HG02943 (cell line): ENCODE measurements around the gene LAMC1.
"Not testable (repeated sequence)": the region's sequence is repeated elsewhere in the genome, so short reads cannot be mapped to it uniquely, and the experiment has no call there.

ENCODE experiments used
- ATAC-seq: cut with Tn5 transposase; IDR thresholded peaks from one replicate; pipeline ENCODE4 v1.9.1; 2021; ENCODE audit warnings: mild to moderate bottlenecking, low read depth, moderate library complexity; ENCODE audit not compliant: unreplicated experiment

The LAMC1 gene

GRCh38 chr1:183142171-183142570 is 119.0 kb downstream of the LAMC1 start:
- ATAC-seq = no peak

DNA sequence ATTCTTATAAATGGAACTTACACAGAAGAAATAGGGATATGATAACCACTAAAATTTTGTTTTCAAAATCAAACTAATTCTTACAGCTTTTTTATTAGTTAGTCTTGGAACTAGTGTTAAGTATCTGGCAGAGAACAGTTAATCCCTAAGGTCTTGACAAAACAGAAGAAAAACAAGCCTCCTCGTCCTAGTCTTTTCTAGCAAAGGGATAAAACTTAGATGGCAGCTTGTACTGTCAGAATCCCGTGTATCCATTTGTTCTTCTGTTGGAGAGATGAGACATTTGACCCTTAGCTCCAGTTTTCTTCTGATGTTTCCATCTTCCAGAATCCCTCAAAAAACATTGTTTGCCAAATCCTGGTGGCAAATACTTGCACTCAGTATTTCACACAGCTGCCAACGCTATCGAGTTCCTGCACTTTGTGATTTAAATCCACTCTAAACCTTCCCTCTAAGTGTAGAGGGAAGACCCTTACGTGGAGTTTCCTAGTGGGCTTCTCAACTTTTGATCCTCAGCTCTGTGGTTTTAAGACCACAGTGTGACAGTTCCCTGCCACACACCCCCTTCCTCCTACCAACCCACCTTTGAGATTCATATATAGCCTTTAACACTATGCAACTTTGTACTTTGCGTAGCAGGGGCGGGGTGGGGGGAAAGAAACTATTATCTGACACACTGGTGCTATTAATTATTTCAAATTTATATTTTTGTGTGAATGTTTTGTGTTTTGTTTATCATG is 120.5 kb downstream of the LAMC1 start:
- no peak for ATAC-seq

GRCh38 chr1:183144752-183145151 is 121.5 kb downstream of the LAMC1 start:
- ATAC-seq = no peak

GRCh38 chr1:183147735-183148134 is 124.5 kb downstream of the LAMC1 start:
- ATAC-seq = no peak

DNA sequence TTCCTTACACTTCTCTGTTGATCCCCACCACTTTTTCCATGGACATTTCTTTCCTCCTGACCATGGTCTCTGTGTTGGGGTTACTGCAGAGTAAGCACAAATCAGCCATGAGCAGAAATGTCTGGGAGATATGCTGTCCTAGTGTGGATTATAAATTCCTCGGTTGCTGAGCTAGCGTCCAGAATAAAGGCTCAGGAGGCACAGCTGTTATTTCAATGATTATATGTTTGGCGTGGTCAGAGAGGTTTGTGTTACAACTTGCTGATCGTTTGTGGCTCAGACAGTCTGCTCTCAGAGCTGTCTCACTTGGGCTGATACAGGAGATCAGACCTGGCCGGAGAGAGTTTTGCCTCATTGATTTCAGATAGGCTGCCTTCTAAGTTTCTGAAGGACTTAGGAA is 125.4 kb downstream of the LAMC1 start:
- no peak for ATAC-seq

DNA sequence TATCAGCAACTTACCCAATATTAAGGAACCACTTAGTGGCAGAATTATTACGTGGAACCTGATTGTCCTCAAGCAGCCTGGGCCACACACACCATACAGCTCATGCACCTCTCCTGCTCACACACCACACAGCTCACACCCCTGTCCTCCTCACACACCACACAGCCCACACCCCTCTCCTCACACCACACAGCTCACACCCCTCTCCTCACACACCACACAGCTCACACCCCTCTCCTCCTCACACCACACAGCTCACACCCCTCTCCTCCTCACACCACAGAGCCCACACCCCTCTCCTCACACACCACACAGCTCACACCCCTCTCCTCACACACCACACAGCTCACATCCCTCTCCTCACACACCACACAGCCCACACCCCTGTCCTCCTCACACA is 126.1 kb downstream of the LAMC1 start:
- no peak for ATAC-seq

DNA sequence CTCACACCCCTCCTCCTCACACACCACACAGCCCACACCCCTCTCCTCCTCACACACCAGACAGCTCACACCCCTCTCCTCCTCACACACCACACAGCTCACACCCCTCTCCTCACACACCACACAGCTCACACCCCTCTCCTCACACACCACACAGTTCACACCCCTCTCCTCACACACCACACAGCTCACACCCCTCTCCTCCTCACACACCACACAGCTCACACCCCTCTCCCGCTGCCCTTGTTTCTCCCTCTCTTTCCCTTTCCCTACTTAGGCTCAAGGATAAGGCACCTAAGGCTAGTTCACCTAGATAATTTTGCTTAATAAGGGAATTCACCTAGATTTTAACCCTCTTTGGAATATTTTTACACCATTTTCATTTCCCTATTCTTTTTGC is 126.8 kb downstream of the LAMC1 start:
- ATAC-seq = not testable (repeated sequence)

- no peak for ATAC-seq
Measured at GRCh38 chr1:183150445-183150844, 127.2 kb downstream of the LAMC1 start.

GRCh38 chr1:183152180-183152579 is 129.0 kb downstream of the LAMC1 start:
- ATAC-seq = no peak

DNA sequence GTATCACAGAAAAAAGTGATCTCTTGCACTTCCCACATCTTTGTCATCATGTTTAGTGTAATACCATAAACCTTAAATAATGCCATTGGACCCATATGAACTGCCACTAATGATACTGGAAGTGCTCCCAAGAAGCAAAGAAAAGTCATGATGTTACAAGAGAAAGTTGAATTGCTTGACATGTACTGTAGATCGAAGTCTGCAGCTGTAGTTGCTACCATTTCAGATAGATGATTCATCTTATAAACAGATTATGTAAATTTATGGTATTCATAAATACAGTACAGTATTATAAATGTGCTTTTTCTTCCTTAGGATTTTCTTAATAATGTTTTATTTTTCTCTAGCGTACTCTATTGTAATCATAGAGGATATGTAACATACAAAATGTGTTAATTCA is 132.7 kb downstream of the LAMC1 start:
- no peak for ATAC-seq

GRCh38 chr1:183159960-183160359 is 136.7 kb downstream of the LAMC1 start:
- ATAC-seq = no peak

DNA sequence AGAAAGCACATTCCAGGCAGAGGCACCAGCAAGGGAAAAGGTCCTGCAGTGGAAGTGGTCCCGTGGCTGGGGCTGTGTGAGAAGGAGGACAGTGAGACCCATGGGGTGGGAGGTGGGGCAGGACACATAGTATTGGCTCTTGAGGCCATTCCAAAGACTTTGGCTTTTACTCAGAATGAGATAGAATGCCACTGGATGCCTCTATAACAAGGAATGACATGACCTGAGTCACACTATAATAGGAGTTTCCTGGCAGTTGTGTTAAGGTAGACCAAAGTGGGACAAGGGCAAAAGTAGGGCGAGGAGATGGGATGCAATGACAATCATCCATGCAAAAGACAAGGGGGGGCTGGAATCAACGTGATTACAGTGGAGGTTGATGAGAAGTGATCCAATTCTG is 138.2 kb downstream of the LAMC1 start:
- no peak for ATAC-seq

GRCh38 chr1:183163316-183163715 is 140.1 kb downstream of the LAMC1 start:
- no peak for ATAC-seq

DNA sequence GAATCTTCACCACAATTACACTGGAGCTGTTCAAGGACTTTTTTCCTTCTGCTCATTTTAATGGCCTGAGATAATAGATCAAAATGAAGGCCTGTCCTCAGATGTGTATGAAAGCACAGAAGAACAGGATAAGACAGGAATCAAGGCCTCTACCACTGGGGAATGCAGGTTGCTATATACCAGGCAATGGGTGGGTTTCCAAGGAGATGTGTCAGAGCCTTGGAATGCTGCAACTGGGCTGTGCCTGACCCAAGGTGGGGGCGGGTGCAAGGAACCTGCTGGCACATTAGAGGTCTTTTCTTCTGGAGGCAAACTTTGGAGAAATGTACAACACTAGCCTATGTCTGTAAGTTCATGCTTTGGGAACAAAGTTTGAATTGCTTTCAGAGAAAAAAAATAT is 141.1 kb downstream of the LAMC1 start:
- no peak for ATAC-seq

DNA sequence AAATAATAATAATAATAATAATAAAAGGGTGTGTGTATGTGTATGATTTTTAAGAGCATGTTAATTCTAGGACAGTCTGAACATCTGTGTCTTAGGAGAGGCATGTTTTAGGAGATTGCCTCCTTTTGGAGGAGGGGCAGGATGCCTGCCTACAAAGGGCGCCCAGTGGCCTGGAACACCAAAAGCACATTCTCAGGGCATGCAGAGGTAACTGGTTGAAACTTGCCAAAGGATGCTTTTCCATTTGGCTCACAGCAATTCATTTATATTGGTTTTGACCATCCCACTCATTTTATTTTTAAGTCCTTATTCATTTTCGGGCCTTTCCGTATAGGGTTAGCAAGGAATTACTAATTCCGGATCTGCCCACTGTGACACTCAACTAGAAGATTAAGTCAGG is 141.7 kb downstream of the LAMC1 start:
- no peak for ATAC-seq

DNA sequence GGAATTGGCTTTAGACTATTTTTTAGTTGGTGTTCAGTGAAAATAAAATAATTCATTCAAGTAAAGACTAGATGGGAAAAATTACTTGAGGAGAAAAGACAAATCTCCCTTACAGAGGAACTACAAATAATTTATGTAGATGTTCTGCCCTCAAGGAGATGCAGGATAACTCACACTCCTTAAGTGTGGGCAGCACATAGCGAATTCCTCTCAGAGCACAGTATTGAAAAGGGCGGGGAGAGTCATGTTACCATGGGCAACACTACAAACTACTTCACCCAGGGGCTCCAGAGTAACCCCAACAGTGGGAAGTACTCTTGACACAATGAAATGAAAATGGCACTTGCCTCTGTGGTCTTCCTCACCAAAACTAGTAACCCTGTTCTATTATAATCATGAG is 142.2 kb downstream of the LAMC1 start:
- ATAC-seq = no peak

GRCh38 chr1:183166454-183166853 is 143.2 kb downstream of the LAMC1 start:
- no peak for ATAC-seq

- ATAC-seq = no peak
Measured at GRCh38 chr1:183167676-183168075, 144.5 kb downstream of the LAMC1 start.

GRCh38 chr1:183168308-183168707 is 145.1 kb downstream of the LAMC1 start:
- ATAC-seq = no peak

GRCh38 chr1:183173828-183174227 is 150.6 kb downstream of the LAMC1 start:
- no peak for ATAC-seq

- ATAC-seq = no peak
Measured at GRCh38 chr1:183175631-183176030, 152.4 kb downstream of the LAMC1 start.

GRCh38 chr1:183178545-183178944 is 155.3 kb downstream of the LAMC1 start:
- no peak for ATAC-seq

DNA sequence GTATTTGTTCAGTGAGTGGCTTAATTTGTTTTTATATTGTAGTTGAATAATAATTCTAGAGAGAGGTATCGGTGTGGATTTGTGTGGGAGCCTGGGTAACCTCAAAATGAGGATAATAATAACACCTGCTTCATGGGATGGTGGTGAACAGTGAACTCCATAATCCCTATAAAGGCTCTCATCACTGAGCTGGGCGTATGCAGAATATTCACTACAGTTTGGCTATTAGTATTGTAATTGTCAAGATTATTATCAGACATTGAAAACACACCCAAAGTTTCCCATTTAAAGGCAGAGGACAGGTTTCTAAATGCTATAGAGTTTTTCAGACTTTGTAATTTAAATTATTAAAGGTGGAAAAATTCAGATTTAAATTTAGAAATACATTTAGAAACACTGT is 155.8 kb downstream of the LAMC1 start:
- ATAC-seq = no peak
